Measurements from ENCODE around the gene DCT.
"Not testable (repeated sequence)": the region's sequence is repeated elsewhere in the genome, so short reads cannot be mapped to it uniquely, and the experiment has no call there.

- not testable (repeated sequence) for TF ChIP-seq CTCF, POLR2A (IDR thresholded peaks at IDR 0.05)
Observed at GRCh38 chr13:94526956-94527355, 47.5 kb upstream of the DCT start.

All from adrenal gland (tissue), 5 donors.